Endodermal cell (in vitro differentiated cells): Measurements from ENCODE around the gene KRTAP10-2. TPM values are rescaled to one million over a fixed set of nuclear protein-coding genes. Genes with fewer than 3 reads are reported as not detected.

Source experiments
- DNase-seq: peaks from one replicate; pipeline ENCODE4 v3.0.0-alpha.2; 2017
- H3K27ac ChIP-seq: 2 replicates; pipeline ENCODE4 v1.5.1; 2013; ENCODE audit warnings: mild to moderate bottlenecking, low read depth, low read length, moderate library complexity
- H3K27me3 ChIP-seq: 2 replicates; pipeline ENCODE4 v1.6.1; 2013; ENCODE audit warnings: mild to moderate bottlenecking, low read length, moderate library complexity; ENCODE audit not compliant: insufficient read depth, control insufficient read depth, poor library complexity, severe bottlenecking
- H3K36me3 ChIP-seq: 2 replicates; pipeline ENCODE4 v1.7.0; 2013; ENCODE audit warnings: mild to moderate bottlenecking, low read length, moderate library complexity; ENCODE audit not compliant: control insufficient read depth, insufficient read depth
- H3K4me1 ChIP-seq: one replicate; pipeline ENCODE4 v1.7.0; 2013; ENCODE audit warnings: low read length; ENCODE audit not compliant: control insufficient read depth, insufficient read depth
- H3K4me3 ChIP-seq: 2 replicates; pipeline ENCODE4 v1.5.1; 2013; ENCODE audit warnings: mild to moderate bottlenecking, low read length, moderate library complexity
- H3K9ac ChIP-seq: 2 replicates; pipeline ENCODE4 v1.6.1; 2013; ENCODE audit warnings: mild to moderate bottlenecking, low read length, moderate library complexity; ENCODE audit not compliant: poor library complexity, severe bottlenecking; ENCODE audit errors: extremely low read depth
- H3K9me3 ChIP-seq: 2 replicates; pipeline ENCODE4 v1.6.1; 2013; ENCODE audit warnings: mild to moderate bottlenecking, low read length, moderate library complexity; ENCODE audit not compliant: control insufficient read depth
- H3K27ac Mint-ChIP-seq: 2 replicates; pipeline ENCODE4 v1.8.0; 2020; ENCODE audit warnings: mixed read lengths
- H3K27me3 Mint-ChIP-seq: 2 replicates; pipeline ENCODE4 v1.8.0; 2021; ENCODE audit warnings: mild to moderate bottlenecking, mixed read lengths; ENCODE audit not compliant: insufficient read depth
- H3K36me3 Mint-ChIP-seq: 2 replicates; pipeline ENCODE4 v1.8.0; 2020; ENCODE audit warnings: low read depth, mixed read lengths
- H3K4me1 Mint-ChIP-seq: 2 replicates; pipeline ENCODE4 v1.8.0; 2020; ENCODE audit warnings: mixed read lengths
- H3K4me3 Mint-ChIP-seq: 2 replicates; pipeline ENCODE4 v1.8.0; 2020; ENCODE audit warnings: mild to moderate bottlenecking, moderate library complexity, mixed read lengths
- H3K9me3 Mint-ChIP-seq: 2 replicates; pipeline ENCODE4 v1.8.0; 2020; ENCODE audit warnings: mild to moderate bottlenecking, mixed read lengths
- WGBS, 2 experiments: methylation state at CpG; one replicate each; pipeline versions ENCODE4 v1.1.5 to v1.1.7; 2013; ENCODE audit warnings: missing lambda C conversion rate in 2 of 2, mixed read lengths in 1 of 2; ENCODE audit not compliant: insufficient coverage in 1 of 2, insufficient read length in 1 of 2; 5-methylcytosine and 5-hydroxymethylcytosine counted together
- total RNA-seq, 2 donors: library from RNA; stranded (reverse); fragmentation: NEBNext Ultra II Directional in 1 of 2; extraction: Animal tissue kit (Norgen Biotek cat#: 25700) in 1 of 2; gene quantifications; 2 replicates in 1 of 2; 3 replicates in 1 of 2; pipeline ENCODE4 v1.2.1, GENCODE V29; 2021
- TF ChIP-seq, protein P1 (sequence below): fragments of 200-600 bp; sonication (generic); conservative IDR thresholded peaks from 2 replicates; pipeline ENCODE4 v1.5.0; 2021; ENCODE audit warnings: antibody characterized with exemption, mild to moderate bottlenecking

Gene KRTAP10-2
- total RNA-seq, 2 donors from 2014 or later, result not detected

DNA sequence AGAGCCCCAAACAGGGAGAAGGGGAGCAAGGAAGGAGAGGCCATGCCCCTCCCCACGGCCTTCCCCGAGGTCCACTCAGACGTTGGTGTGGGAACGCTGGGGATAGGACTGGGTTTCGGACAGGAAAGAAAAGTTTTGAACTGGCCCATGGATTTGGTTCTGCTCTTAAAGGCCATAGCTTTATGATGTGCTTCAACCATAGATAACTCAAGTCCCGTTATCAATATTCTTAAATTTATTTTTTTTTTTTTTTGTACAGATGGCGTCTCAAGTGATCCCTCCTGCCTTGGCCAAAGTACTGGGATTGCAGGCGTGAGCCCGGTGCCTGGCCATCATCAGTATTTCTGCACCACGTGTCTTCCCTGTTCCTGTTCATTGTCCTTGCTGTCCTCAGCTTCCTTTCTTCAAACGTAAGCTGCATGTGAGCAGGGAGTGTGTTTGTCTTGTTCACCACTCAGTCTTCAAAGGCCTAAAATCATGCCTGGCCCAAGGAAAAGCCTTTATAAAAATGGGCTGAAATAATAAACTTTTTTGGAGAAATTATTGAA is 10.5 kb downstream of the KRTAP10-2 start:
- H3K9me3 Mint-ChIP-seq, result peaks cover 5% of the 10 kb centered on the region

DNA sequence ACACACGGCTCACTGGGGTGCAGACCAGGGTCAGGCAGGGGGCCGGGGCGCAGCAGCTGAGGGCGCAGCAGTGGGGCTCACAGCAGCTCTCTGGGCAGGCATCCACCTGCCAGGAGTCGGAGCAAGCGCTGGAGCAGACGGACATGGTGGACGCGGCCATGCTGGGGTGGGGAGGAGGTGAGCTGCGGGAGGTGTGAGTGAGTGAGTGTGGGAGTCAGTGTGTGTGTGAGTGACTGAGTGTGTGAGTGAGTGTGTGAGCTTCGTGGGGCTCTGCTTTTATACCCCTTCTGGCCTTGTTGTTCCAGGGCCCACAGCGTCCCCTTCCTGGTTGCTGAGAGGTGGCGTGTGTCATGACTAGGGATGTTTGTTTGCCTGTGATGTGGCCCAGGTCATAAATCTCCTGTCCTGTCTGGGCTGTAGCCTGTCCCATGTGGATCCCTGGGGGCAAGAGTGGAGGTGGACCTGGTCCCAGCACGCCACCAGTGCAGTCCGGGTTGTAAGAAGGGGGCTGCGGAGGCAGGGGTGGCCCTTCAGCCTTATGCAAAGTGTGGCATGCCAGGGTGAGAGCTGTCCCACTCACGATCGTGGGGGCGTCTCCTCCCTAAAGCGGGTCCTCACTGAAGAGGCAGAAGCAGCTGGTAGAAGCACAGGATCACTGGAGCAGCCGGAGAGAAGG is 11.2 kb downstream of the KRTAP10-2 start, which contains the start of gene KRTAP10-1:
TSS of gene KRTAP10-1 (minus strand) at position 205 of the 676 bp plus-strand sequence. CDS start at position 160, 45 bp downstream.
- H3K27ac ChIP-seq, result no peak within 1 kb of the TSS
- no peaks in the 10 kb centered on the region for H3K36me3 ChIP-seq
- no peak for DNase-seq
- Mint-ChIP-seq H3K9me3 (no peaks in the 10 kb centered on the region), H3K27ac (no peak within 1 kb of the TSS), H3K4me3 (no peak within 1 kb of the TSS), H3K4me1 (no peaks in the 10 kb centered on the region), H3K36me3 (no peaks in the 10 kb centered on the region), H3K27me3 (no peaks in the 10 kb centered on the region)
- H3K9ac ChIP-seq, result no peak within 1 kb of the TSS
- TF ChIP-seq, protein P1, sequence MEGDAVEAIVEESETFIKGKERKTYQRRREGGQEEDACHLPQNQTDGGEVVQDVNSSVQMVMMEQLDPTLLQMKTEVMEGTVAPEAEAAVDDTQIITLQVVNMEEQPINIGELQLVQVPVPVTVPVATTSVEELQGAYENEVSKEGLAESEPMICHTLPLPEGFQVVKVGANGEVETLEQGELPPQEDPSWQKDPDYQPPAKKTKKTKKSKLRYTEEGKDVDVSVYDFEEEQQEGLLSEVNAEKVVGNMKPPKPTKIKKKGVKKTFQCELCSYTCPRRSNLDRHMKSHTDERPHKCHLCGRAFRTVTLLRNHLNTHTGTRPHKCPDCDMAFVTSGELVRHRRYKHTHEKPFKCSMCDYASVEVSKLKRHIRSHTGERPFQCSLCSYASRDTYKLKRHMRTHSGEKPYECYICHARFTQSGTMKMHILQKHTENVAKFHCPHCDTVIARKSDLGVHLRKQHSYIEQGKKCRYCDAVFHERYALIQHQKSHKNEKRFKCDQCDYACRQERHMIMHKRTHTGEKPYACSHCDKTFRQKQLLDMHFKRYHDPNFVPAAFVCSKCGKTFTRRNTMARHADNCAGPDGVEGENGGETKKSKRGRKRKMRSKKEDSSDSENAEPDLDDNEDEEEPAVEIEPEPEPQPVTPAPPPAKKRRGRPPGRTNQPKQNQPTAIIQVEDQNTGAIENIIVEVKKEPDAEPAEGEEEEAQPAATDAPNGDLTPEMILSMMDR, result no peak
- H3K4me3 ChIP-seq, result no peak within 1 kb of the TSS
- no peaks in the 10 kb centered on the region for H3K27me3 ChIP-seq
- no peaks in the 10 kb centered on the region for H3K4me1 ChIP-seq
- no peaks in the 10 kb centered on the region for H3K9me3 ChIP-seq
- 86 to 89% methylated on average over 15 to 21 of the region's 21 CpGs for WGBS, 2 experiments

More for the DNA sequence above, 10.5 kb downstream of the KRTAP10-2 start:
- Histone ChIP-seq H3K9ac (no peak overlapping the region), H3K27me3 (no peaks in the 10 kb centered on the region), H3K36me3 (no peaks in the 10 kb centered on the region), H3K4me1 (no peaks in the 10 kb centered on the region), H3K4me3 (no peak overlapping the region), H3K27ac (no peak overlapping the region), H3K9me3 (no peaks in the 10 kb centered on the region)
- Mint-ChIP-seq H3K27me3 (no peaks in the 10 kb centered on the region), H3K36me3 (no peaks in the 10 kb centered on the region), H3K4me3 (no peak overlapping the region), H3K27ac (no peak overlapping the region), H3K4me1 (no peaks in the 10 kb centered on the region)
- DNase-seq, result no peak
- TF ChIP-seq, protein P1, result no peak
- WGBS, 2 experiments, result 91 to 94% methylated on average over 6 to 11 of the region's 11 CpGs

DNA sequence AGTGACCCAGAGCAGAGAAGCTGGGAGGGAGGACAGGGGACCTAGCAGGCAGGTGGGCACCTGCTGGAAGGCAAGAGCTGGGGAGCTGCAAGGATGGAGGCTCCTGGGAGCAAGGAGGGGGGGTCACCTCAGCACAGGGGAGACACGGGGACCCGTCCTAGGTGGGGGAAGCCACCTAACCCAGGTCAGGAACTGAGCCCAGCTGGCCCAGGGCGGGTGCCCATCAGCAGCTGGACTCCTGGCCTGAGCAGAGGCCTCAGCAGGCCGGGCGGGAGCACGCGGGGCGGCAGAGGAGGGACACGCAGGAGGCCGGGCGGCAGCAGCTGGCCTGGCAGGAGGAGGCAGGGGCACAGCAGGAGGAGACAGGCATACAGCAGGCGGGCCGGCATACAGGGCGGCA is 12.3 kb downstream of the KRTAP10-2 start:
- TF ChIP-seq, protein P1, result no peak
- no peak overlapping the region for H3K9ac ChIP-seq
- H3K9me3 Mint-ChIP-seq, result no peaks in the 10 kb centered on the region
- H3K4me1 ChIP-seq, result no peaks in the 10 kb centered on the region
- 79 to 86% methylated on average over 8 to 14 of the region's 14 CpGs for WGBS, 2 experiments
- no peak for DNase-seq
- H3K9me3 ChIP-seq, result no peaks in the 10 kb centered on the region
- H3K27ac ChIP-seq, result no peak overlapping the region
- H3K4me3 ChIP-seq, result no peak overlapping the region
- H3K36me3 Mint-ChIP-seq, result no peaks in the 10 kb centered on the region
- no peaks in the 10 kb centered on the region for H3K27me3 ChIP-seq
- H3K27ac Mint-ChIP-seq, result no peak overlapping the region
- H3K27me3 Mint-ChIP-seq, result no peaks in the 10 kb centered on the region
- H3K4me3 Mint-ChIP-seq, result no peak overlapping the region
- no peaks in the 10 kb centered on the region for H3K36me3 ChIP-seq
- no peaks in the 10 kb centered on the region for H3K4me1 Mint-ChIP-seq
